Measurements from ENCODE around the gene OR51T1.

Gene OR51T1

DNA sequence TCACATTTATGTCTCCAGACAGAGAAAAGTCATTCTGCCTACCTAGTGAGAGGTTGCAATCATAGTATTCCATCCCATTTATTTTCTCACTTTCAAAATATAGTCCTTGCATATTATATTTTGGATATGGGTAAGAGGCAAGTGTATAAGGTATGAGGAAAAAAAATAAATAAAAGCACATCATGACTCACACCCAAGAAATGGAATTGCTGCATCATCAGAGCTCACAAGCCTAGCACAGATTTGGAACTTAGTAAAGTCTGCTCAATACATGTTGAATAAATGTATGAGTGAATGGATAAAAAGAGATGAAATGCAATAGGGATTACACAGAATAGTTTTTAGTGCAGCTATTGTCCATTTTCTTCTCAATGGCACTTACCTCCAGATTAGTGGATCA lies 44.9 kb downstream of the OR51T1 start:
- no peak for DNase-seq
